Prostate gland (tissue), 2 donors: ENCODE data around the gene PRR5L.

Experiments used
- POLR2A ChIP-seq: fragments of 450-650 bp; IDR thresholded peaks from one replicate; pipeline ENCODE4 v1.6.1; 2016; ENCODE audit warnings: antibody characterized with exemption, mild to moderate bottlenecking
- POLR2AphosphoS5 ChIP-seq: sonication (generic); formaldehyde crosslinking; IDR thresholded peaks from one replicate; pipeline ENCODE4 v1.6.1; 2017; ENCODE audit warnings: antibody characterized with exemption
- TF ChIP-seq, protein P1 (sequence below), 4 experiments: fragments of 200-600 bp in 2 of 4; fragments of 450-650 bp in 2 of 4; sonication (generic) in 2 of 4; IDR thresholded peaks; 1 replicate in 3 of 4; 2 replicates in 1 of 4; pipeline ENCODE4 v1.5.1; 2016 to 2019; ENCODE audit warnings: antibody characterized with exemption in 4 of 4, mild to moderate bottlenecking in 2 of 4, moderate library complexity in 2 of 4

DNA sequence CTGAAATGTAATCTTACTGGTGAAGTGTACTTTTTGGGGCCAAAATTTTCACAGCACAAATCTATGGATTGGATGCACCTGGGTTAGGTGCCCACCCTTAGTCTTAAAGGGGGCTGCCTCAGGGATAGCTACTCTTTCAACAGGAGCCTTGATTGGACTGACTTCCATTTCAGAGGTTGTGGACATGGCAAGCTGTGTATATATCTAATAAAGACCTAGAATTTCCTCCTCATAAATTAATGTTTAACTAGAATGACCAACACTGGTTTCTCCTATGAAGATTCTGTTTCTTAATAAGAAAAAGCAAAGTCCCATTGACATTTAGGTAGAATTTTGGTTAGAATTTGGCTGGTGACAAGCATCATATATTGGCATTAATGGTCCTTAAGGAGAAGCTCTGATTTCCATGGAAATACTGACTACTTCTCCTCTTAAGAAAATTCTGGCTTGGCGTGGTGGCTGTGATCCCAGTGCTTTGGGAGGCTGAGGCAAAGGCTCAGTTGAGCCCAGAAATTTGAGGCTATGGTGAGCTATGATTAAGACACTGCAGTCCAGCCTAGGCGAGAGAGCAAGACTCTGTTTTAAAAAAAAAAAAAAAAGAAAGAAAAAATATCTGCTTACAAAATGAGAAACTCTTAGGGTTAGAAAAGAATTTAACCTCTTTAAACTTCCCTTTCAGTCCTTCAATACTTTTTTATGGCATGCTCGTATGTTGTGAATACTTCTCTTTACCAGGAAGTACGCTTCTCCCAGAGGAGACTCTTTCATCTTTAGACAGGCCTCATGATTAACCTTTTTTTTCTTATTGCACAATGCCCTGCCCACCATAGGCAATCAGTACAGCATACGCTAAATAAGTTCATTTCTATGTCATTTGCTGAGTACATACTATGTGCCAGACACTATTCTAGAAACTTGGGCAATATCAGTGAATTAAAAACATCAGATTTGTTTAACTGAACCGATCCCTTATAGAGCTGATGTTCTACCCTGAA, 77.2 kb downstream of the PRR5L start:
- TF ChIP-seq, protein P1, sequence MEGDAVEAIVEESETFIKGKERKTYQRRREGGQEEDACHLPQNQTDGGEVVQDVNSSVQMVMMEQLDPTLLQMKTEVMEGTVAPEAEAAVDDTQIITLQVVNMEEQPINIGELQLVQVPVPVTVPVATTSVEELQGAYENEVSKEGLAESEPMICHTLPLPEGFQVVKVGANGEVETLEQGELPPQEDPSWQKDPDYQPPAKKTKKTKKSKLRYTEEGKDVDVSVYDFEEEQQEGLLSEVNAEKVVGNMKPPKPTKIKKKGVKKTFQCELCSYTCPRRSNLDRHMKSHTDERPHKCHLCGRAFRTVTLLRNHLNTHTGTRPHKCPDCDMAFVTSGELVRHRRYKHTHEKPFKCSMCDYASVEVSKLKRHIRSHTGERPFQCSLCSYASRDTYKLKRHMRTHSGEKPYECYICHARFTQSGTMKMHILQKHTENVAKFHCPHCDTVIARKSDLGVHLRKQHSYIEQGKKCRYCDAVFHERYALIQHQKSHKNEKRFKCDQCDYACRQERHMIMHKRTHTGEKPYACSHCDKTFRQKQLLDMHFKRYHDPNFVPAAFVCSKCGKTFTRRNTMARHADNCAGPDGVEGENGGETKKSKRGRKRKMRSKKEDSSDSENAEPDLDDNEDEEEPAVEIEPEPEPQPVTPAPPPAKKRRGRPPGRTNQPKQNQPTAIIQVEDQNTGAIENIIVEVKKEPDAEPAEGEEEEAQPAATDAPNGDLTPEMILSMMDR (IDR thresholded peaks at IDR 0.05), result no peak
- TF ChIP-seq POLR2A (no peak), POLR2AphosphoS5 (no peak)
